Endothelial cell of umbilical vein (primary cell): ENCODE results near the gene SOX21. TPM values are rescaled to one million over a fixed set of nuclear protein-coding genes. Genes with fewer than 3 reads are reported as not detected.

ENCODE experiments used
- BruUV-seq: library from RNA; stranded (reverse); fragments of 400-500 nt; replicated peaks from 2 replicates; lab custom pipeline; 2021; lab: Mats Ljungman, UMichigan
- CTCF ChIA-PET: fragments of 300-600, 350-600 bp; sonication (Branson Sonifier 250); formaldehyde crosslinking; loops from one replicate; lab custom pipeline; 2021; ENCODE audit warnings: antibody characterized with exemption, inconsistent platforms; lab: Charles Lee
- POLR2A ChIA-PET: fragments of 300-600, 350-600 bp; sonication (Branson Sonifier 250); formaldehyde crosslinking; loops from one replicate; lab custom pipeline; 2021; ENCODE audit warnings: antibody characterized with exemption, inconsistent platforms; lab: Charles Lee
- DNase-seq: peaks from one replicate; pipeline ENCODE4 v3.0.0-alpha.2; 2011; ENCODE audit warnings: low read depth, low spot score
- FAIRE-seq: peaks from 2 replicates; lab custom pipeline; 2011; peaks lifted over from hg19 to GRCh38; lab: Jason Lieb, UNC
- H2AFZ ChIP-seq: 2 replicates; pipeline ENCODE4 v1.6.0; 2012; ENCODE audit warnings: low read depth, low read length, control low read depth, inconsistent platforms
- H3K27ac ChIP-seq: 2 replicates; pipeline ENCODE4 v1.5.1; 2011; ENCODE audit warnings: low read depth, mild to moderate bottlenecking, control low read depth, low read length, moderate library complexity; ENCODE audit not compliant: insufficient read depth
- H3K27me3 ChIP-seq, 2 experiments: 2 replicates each; pipeline versions ENCODE4 v1.6.0 to v1.6.1; 2011; ENCODE audit warnings: low read length in 2 of 2, mixed read lengths in 1 of 2; ENCODE audit not compliant: control insufficient read depth in 2 of 2, insufficient read depth in 2 of 2
- H3K36me3 ChIP-seq, 2 experiments: 2 replicates in 1 of 2; 3 replicates in 1 of 2; pipeline ENCODE4 v1.5.1; 2011; ENCODE audit warnings: low read length in 2 of 2, mild to moderate bottlenecking in 1 of 2, moderate library complexity in 1 of 2; ENCODE audit not compliant: control insufficient read depth in 2 of 2, insufficient read depth in 2 of 2; ENCODE audit errors: extremely low read depth in 1 of 2
- H3K4me1 ChIP-seq: 3 replicates; pipeline ENCODE4 v1.5.1; 2011; ENCODE audit warnings: mild to moderate bottlenecking, low read length; ENCODE audit not compliant: control insufficient read depth, insufficient read depth; ENCODE audit errors: extremely low read depth
- H3K4me2 ChIP-seq: 2 replicates; pipeline ENCODE4 v1.6.1; 2011; ENCODE audit warnings: low read length, control low read depth, mixed read lengths; ENCODE audit not compliant: insufficient read depth
- H3K4me3 ChIP-seq, 3 experiments: fragments of 200-600 bp in 1 of 3; sonication (generic), shearing (Covaris generic) in 1 of 3; replicated peaks in 1 of 3; 2 replicates each; pipeline ENCODE4 v1.5.1; 2011 to 2016; ENCODE audit warnings: control low read depth in 3 of 3, low read length in 3 of 3, mild to moderate bottlenecking in 2 of 3, inconsistent platforms in 1 of 3, low read depth in 1 of 3, moderate library complexity in 1 of 3; ENCODE audit not compliant: insufficient read depth in 1 of 3
- H3K79me2 ChIP-seq: 2 replicates; pipeline ENCODE4 v1.6.0; 2012; ENCODE audit warnings: low read length, inconsistent platforms; ENCODE audit not compliant: control insufficient read depth, insufficient read depth
- H3K9ac ChIP-seq: replicated peaks from 2 replicates; pipeline ENCODE3; 2011; ENCODE audit warnings: low read length, control low read depth; ENCODE audit not compliant: insufficient read depth; ENCODE audit errors: extremely low read depth
- H3K9me1 ChIP-seq: replicated peaks from 3 replicates; pipeline ENCODE4 v1.6.0; 2011; ENCODE audit warnings: mild to moderate bottlenecking, low read length; ENCODE audit not compliant: control insufficient read depth, insufficient read depth; ENCODE audit errors: extremely low read depth
- H3K9me3 ChIP-seq: replicated peaks from 2 replicates; pipeline ENCODE4 v1.5.1; 2012; ENCODE audit warnings: low read length, inconsistent platforms; ENCODE audit not compliant: control insufficient read depth, insufficient read depth
- H4K20me1 ChIP-seq: replicated peaks from 2 replicates; pipeline ENCODE3; 2011; ENCODE audit warnings: mild to moderate bottlenecking, low read length; ENCODE audit not compliant: control insufficient read depth, insufficient read depth; ENCODE audit errors: extremely low read depth
- FOS ChIP-seq: IDR thresholded peaks from 2 replicates; pipeline ENCODE4 v1.6.1; 2011; ENCODE audit warnings: mild to moderate bottlenecking, low read length, moderate library complexity, borderline replicate concordance; ENCODE audit not compliant: insufficient read depth
- GATA2 ChIP-seq: IDR thresholded peaks from 2 replicates; pipeline ENCODE4 v1.7.0; 2011; ENCODE audit warnings: low read depth, mild to moderate bottlenecking, moderate library complexity, mixed read lengths, low read length; ENCODE audit not compliant: insufficient read length, insufficient read depth
- MAX ChIP-seq: IDR thresholded peaks from 2 replicates; pipeline ENCODE4 v1.6.1; 2011; ENCODE audit not compliant: insufficient read depth, insufficient read length
- MYC ChIP-seq: IDR thresholded peaks from one replicate; pipeline ENCODE4 v1.6.1; 2011; ENCODE audit warnings: mild to moderate bottlenecking, low read depth, low read length
- POLR2A ChIP-seq: IDR thresholded peaks from 2 replicates; pipeline ENCODE4 v1.6.1; 2012; ENCODE audit warnings: low read depth, mild to moderate bottlenecking, control low read depth, low read length
- POLR2AphosphoS5 ChIP-seq: IDR thresholded peaks from 2 replicates; pipeline ENCODE4 v1.6.1; 2012; ENCODE audit warnings: low read depth, mild to moderate bottlenecking, control low read depth, low read length, moderate library complexity; ENCODE audit not compliant: insufficient read depth
- dilution Hi-C: fragments of 300-500 bp; cut with MboI; formaldehyde crosslinking; loops from one replicate; pipeline ENCODE4 v1.15.0; 2019; ENCODE audit warnings: low sequenced_read_pairs; ENCODE audit not compliant: extremely low pct_ligation_motif_present
- intact Hi-C: fragments of 100-400 bp; cut with micrococcal nuclease; formaldehyde crosslinking; loops from one replicate; pipeline ENCODE4 v1.10.0; 2022
- polyA plus RNA-seq, 4 experiments: library from polyadenylated mRNA; depleted of rRNA in 3 of 4; stranded (reverse) in 3 of 4; unstranded in 1 of 4; fragments of >200 nt; gene quantifications; 2 replicates each; pipeline versions ENCODE4 v1.2.1 to v1.2.3, GENCODE V29; 2011 to 2012; ENCODE audit warnings: missing spikeins in 1 of 4
- total RNA-seq: library from RNA; stranded (reverse); gene quantifications from 2 replicates; pipeline ENCODE4 v1.2.3, GENCODE V29; 2021

Gene SOX21
- total and polyA plus RNA-seq, 2 donors (not counting 3 experiments of a cell fraction or from before 2014, with no cell fraction given) = not detected

- Histone ChIP-seq H3K9ac (no peak overlapping the region), H3K27ac (no peak overlapping the region), H3K36me3 (no peaks in the 10 kb centered on the region), H3K27me3 (peaks cover 15 to 36% of the 10 kb centered on the region in 2 experiments), H3K4me3 (no peak overlapping the region), H3K9me3 (no peaks in the 10 kb centered on the region), H3K79me2 (no peaks in the 10 kb centered on the region), H3K4me2 (no peak overlapping the region), H3K9me1 (no peaks in the 10 kb centered on the region), H3K4me1 (no peaks in the 10 kb centered on the region), H2AFZ (no peak overlapping the region), H4K20me1 (no peaks in the 10 kb centered on the region)
- DNase-seq (no peak), FAIRE-seq (no peak)
- CTCF ChIA-PET = no interaction called here
- intact Hi-C loops = no loop called here
- TF ChIP-seq POLR2AphosphoS5 = no peak
- dilution Hi-C loops = no loop called here
- POLR2A ChIA-PET = no interaction called here
- no TSS peak for BruUV-seq
Measured at GRCh38 chr13:94692030-94692429, 20.3 kb downstream of the SOX21 start.

DNA sequence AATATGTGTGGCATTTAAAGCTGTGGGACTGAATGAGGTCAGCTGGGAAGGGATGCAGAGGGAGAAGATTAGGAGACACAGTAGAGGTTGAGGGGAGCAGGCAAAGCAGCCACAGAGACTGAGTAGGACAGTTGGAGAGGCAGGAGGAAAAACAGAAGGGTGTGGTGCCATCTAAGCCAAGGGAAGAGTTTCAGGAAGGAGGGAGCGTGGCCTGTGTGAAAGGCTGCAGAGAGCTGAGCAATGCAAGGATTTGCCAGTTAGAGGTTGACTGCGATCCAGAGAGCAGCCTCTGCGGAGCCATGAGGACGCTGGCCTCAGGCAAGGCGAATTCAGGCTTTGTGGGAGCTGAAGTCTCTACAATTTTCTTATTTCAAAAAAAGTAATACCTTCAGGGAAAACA, 28.9 kb downstream of the SOX21 start:
- no peak overlapping the region for H3K4me2 ChIP-seq
- peaks cover 3 to 27% of the 10 kb centered on the region in 2 experiments for H3K27me3 ChIP-seq
- H3K9me3 ChIP-seq = no peaks in the 10 kb centered on the region
- no peaks in the 10 kb centered on the region for H3K4me1 ChIP-seq
- no peak for DNase-seq
- CTCF ChIA-PET = interaction anchor here (1.1 to 4.5 kb wide), 3 partner anchors 9 to 721 kb away, joined by 3 to 22 read pairs (median 5); no protein-coding TSS in a partner anchor
- no peaks in the 10 kb centered on the region for H4K20me1 ChIP-seq
- BruUV-seq = no TSS peak
- no peaks in the 10 kb centered on the region for H3K36me3 ChIP-seq
- dilution Hi-C loops = no loop called here
- H3K79me2 ChIP-seq = no peaks in the 10 kb centered on the region
- intact Hi-C loops = no loop called here
- POLR2A ChIA-PET = no interaction called here
- no peak overlapping the region for H3K4me3 ChIP-seq
- H3K27ac ChIP-seq = no peak overlapping the region
- H3K9ac ChIP-seq = no peak overlapping the region
- TF ChIP-seq MYC (no peak), MAX (no peak), FOS (no peak), POLR2A (no peak), POLR2AphosphoS5 (no peak), GATA2 (no peak)
- FAIRE-seq = no peak
- H3K9me1 ChIP-seq = no peaks in the 10 kb centered on the region
- no peak overlapping the region for H2AFZ ChIP-seq
